IMR-90 (cell line): ENCODE measurements around the gene NKAIN2. TPM values are rescaled to one million over a fixed set of nuclear protein-coding genes. Genes with fewer than 3 reads are reported as not detected.

ENCODE experiments used
- ATAC-seq: fragments of 200-7000 bp; cut with Tn5 transposase; 2 replicates; pipeline ENCODE4 v1.9.1; 2020; ENCODE audit warnings: low read depth, mild to moderate bottlenecking, moderate library complexity
- BruUV-seq: library from RNA; stranded (reverse); fragments of 400-500 nt; replicated peaks from 2 replicates; lab custom pipeline; 2021; lab: Mats Ljungman, UMichigan
- CTCF ChIA-PET: fragments of 300-600 bp; formaldehyde crosslinking; extraction: SDS; loops from one replicate; lab custom pipeline; 2021; ENCODE audit warnings: antibody characterized with exemption; lab: Yijun Ruan, JAX
- POLR2A ChIA-PET: fragments of 300-600 bp; sonication (Branson Sonifier 250); formaldehyde crosslinking; loops from one replicate; lab custom pipeline; 2022; ENCODE audit warnings: antibody characterized with exemption; ENCODE audit not compliant: unreplicated experiment; lab: Charles Lee
- DNase-seq: peaks from one replicate; pipeline ENCODE4 v3.0.0; 2013
- H2AFZ ChIP-seq: replicated peaks from 2 replicates; pipeline ENCODE3; 2013; ENCODE audit warnings: low read length, mild to moderate bottlenecking; ENCODE audit not compliant: poor library complexity
- H2AK5ac ChIP-seq: 2 replicates; pipeline ENCODE4 v1.6.1; 2013; ENCODE audit warnings: low read depth, low read length, inconsistent platforms
- H2AK9ac ChIP-seq: replicated peaks from 2 replicates; pipeline ENCODE3; 2013; ENCODE audit warnings: mild to moderate bottlenecking, low read depth, low read length, moderate library complexity; ENCODE audit not compliant: poor library complexity
- H2BK120ac ChIP-seq: 2 replicates; pipeline ENCODE4 v1.6.1; 2013; ENCODE audit warnings: low read depth, low read length, inconsistent platforms
- H2BK15ac ChIP-seq: 3 replicates; pipeline ENCODE4 v1.6.1; 2013; ENCODE audit warnings: low read depth, low read length, inconsistent platforms
- H2BK20ac ChIP-seq: 2 replicates; pipeline ENCODE4 v1.6.1; 2013; ENCODE audit warnings: low read depth, mild to moderate bottlenecking, inconsistent platforms, low read length, moderate library complexity
- H2BK5ac ChIP-seq: 2 replicates; pipeline ENCODE4 v1.6.1; 2013; ENCODE audit warnings: mild to moderate bottlenecking, low read depth, low read length, inconsistent platforms; ENCODE audit not compliant: poor library complexity, severe bottlenecking
- H3K14ac ChIP-seq: replicated peaks from 2 replicates; pipeline ENCODE4 v1.6.1; 2013; ENCODE audit warnings: low read depth, low read length, inconsistent platforms
- H3K18ac ChIP-seq: 2 replicates; pipeline ENCODE4 v1.6.1; 2013; ENCODE audit warnings: low read depth, low read length, control low read depth
- H3K23ac ChIP-seq: 2 replicates; pipeline ENCODE4 v1.6.1; 2013; ENCODE audit warnings: low read depth, low read length, inconsistent platforms
- H3K27ac ChIP-seq: 2 replicates; pipeline ENCODE4 v1.5.1; 2013; ENCODE audit warnings: mild to moderate bottlenecking, control low read depth, low read length; ENCODE audit not compliant: insufficient read depth
- H3K27me3 ChIP-seq: 2 replicates; pipeline ENCODE4 v1.6.1; 2013; ENCODE audit warnings: low read length; ENCODE audit not compliant: control insufficient read depth, insufficient read depth
- H3K36me3 ChIP-seq: 2 replicates; pipeline ENCODE4 v1.6.1; 2013; ENCODE audit warnings: low read length, mixed read lengths; ENCODE audit not compliant: control insufficient read depth, insufficient read depth
- H3K4ac ChIP-seq: 2 replicates; pipeline ENCODE4 v1.6.1; 2013; ENCODE audit warnings: low read depth, low read length, inconsistent platforms
- H3K4me1 ChIP-seq: 2 replicates; pipeline ENCODE4 v1.6.1; 2013; ENCODE audit warnings: low read length, mixed read lengths; ENCODE audit not compliant: control insufficient read depth, insufficient read depth
- H3K4me2 ChIP-seq: 2 replicates; pipeline ENCODE4 v1.6.1; 2013; ENCODE audit warnings: low read depth, mild to moderate bottlenecking, control low read depth, low read length, moderate library complexity
- H3K4me3 ChIP-seq: 2 replicates; pipeline ENCODE4 v1.5.1; 2013; ENCODE audit warnings: low read depth, mild to moderate bottlenecking, control low read depth, low read length, moderate library complexity; ENCODE audit not compliant: insufficient read depth
- H3K56ac ChIP-seq: 2 replicates; pipeline ENCODE4 v1.6.1; 2013; ENCODE audit warnings: low read length, inconsistent platforms; ENCODE audit not compliant: insufficient read depth; ENCODE audit errors: extremely low read depth
- H3K79me1 ChIP-seq, 2 experiments: 2 replicates each; pipeline ENCODE4 v1.6.1; 2013; ENCODE audit warnings: low read length in 2 of 2, inconsistent platforms in 1 of 2, low read depth in 1 of 2
- H3K9ac ChIP-seq: 2 replicates; pipeline ENCODE4 v1.6.1; 2013; ENCODE audit warnings: low read depth, low read length, control low read depth
- H3K9me1 ChIP-seq: 2 replicates; pipeline ENCODE4 v1.6.1; 2013; ENCODE audit warnings: low read length, inconsistent platforms; ENCODE audit not compliant: insufficient read depth
- H3K9me3 ChIP-seq: 2 replicates; pipeline ENCODE4 v1.6.1; 2013; ENCODE audit warnings: low read length; ENCODE audit not compliant: control insufficient read depth, insufficient read depth
- H4K20me1 ChIP-seq: 2 replicates; pipeline ENCODE4 v1.6.1; 2013; ENCODE audit warnings: low read length, inconsistent platforms; ENCODE audit not compliant: insufficient read depth
- H4K5ac ChIP-seq: 2 replicates; pipeline ENCODE4 v1.6.1; 2013; ENCODE audit warnings: mild to moderate bottlenecking, low read depth, low read length, control low read depth
- H4K8ac ChIP-seq, 2 experiments: 2 replicates each; pipeline ENCODE4 v1.6.1; 2013; ENCODE audit warnings: low read depth in 2 of 2, low read length in 2 of 2, control low read depth in 1 of 2, inconsistent platforms in 1 of 2
- H4K91ac ChIP-seq: 2 replicates; pipeline ENCODE4 v1.6.1; 2013; ENCODE audit warnings: low read depth, low read length, inconsistent platforms; ENCODE audit not compliant: insufficient read depth
- BHLHE40 ChIP-seq: fragments of 150-350 bp; IDR thresholded peaks from 2 replicates; pipeline ENCODE4 v1.6.1; 2016; ENCODE audit warnings: mild to moderate bottlenecking, low read depth, low read length
- CEBPB ChIP-seq: IDR thresholded peaks from 2 replicates; pipeline ENCODE4 v1.6.1; 2012; ENCODE audit warnings: low read depth, low read length, improper control_type of control experiment
- CHD1 ChIP-seq: IDR thresholded peaks from 2 replicates; pipeline ENCODE4 v1.6.1; 2012; ENCODE audit warnings: low read depth, low read length, improper control_type of control experiment
- CTCF ChIP-seq: conservative IDR thresholded peaks from 2 replicates; pipeline ENCODE4 v1.5.1; 2012; ENCODE audit warnings: mild to moderate bottlenecking, low read depth, low read length, improper control_type of control experiment
- FOS ChIP-seq: fragments of 150-350 bp; IDR thresholded peaks from 2 replicates; pipeline ENCODE4 v1.6.1; 2016; ENCODE audit warnings: low read depth, low read length
- MAFK ChIP-seq: IDR thresholded peaks from 2 replicates; pipeline ENCODE4 v1.6.1; 2012; ENCODE audit warnings: low read depth, low read length, improper control_type of control experiment
- MAZ ChIP-seq: IDR thresholded peaks from 2 replicates; pipeline ENCODE4 v1.6.1; 2012; ENCODE audit warnings: low read depth, mild to moderate bottlenecking, low read length, improper control_type of control experiment, moderate library complexity, borderline replicate concordance
- MXI1 ChIP-seq: IDR thresholded peaks from 2 replicates; pipeline ENCODE4 v1.6.1; 2012; ENCODE audit warnings: low read depth, mild to moderate bottlenecking, low read length, moderate library complexity, borderline replicate concordance
- NFE2L2 ChIP-seq: fragments of 150-350 bp; IDR thresholded peaks from 2 replicates; pipeline ENCODE4 v1.6.1; 2016; ENCODE audit warnings: low read depth, mild to moderate bottlenecking, low read length
- POLR2A ChIP-seq: IDR thresholded peaks from 2 replicates; pipeline ENCODE4 v1.6.1; 2012; ENCODE audit warnings: mild to moderate bottlenecking, low read depth, low read length
- RAD21 ChIP-seq: IDR thresholded peaks from 2 replicates; pipeline ENCODE4 v1.6.1; 2012; ENCODE audit warnings: low read length, improper control_type of control experiment
- RCOR1 ChIP-seq: IDR thresholded peaks from 2 replicates; pipeline ENCODE4 v1.6.1; 2012; ENCODE audit warnings: mild to moderate bottlenecking, low read length, improper control_type of control experiment; ENCODE audit not compliant: insufficient replicate concordance
- RFX5 ChIP-seq: IDR thresholded peaks from 2 replicates; pipeline ENCODE4 v1.8.0; 2012; ENCODE audit warnings: low read depth, mild to moderate bottlenecking, low read length, moderate library complexity
- SMC3 ChIP-seq: fragments of 150-350 bp; IDR thresholded peaks from 2 replicates; pipeline ENCODE4 v1.6.1; 2016; ENCODE audit warnings: low read depth, mild to moderate bottlenecking, antibody characterized with exemption, low read length, moderate library complexity
- WGBS, 2 experiments: methylation state at CpG; one replicate each; pipeline versions ENCODE4 v1.1.5 to v1.1.7; 2013; ENCODE audit warnings: missing lambda C conversion rate in 2 of 2; ENCODE audit not compliant: insufficient read length in 1 of 2; ENCODE audit errors: extremely low coverage in 2 of 2; 5-methylcytosine and 5-hydroxymethylcytosine counted together
- dilution Hi-C: fragments of 300-500 bp; cut with HindIII; formaldehyde crosslinking; loops from one replicate; pipeline ENCODE4 v1.14.3; 2018; ENCODE audit warnings: low sequenced_read_pairs; ENCODE audit not compliant: unreplicated experiment
- in situ Hi-C: fragments of 300-500 bp; cut with MboI; formaldehyde crosslinking; loops from 3 replicates; pipeline ENCODE4 v1.14.3; 2019; ENCODE audit warnings: low sequenced_read_pairs, inconsistent platforms, mixed read lengths
- intact Hi-C: fragments of 100-400 bp; cut with micrococcal nuclease; formaldehyde crosslinking; loops from 2 replicates; pipeline ENCODE4 v1.10.0; 2022
- polyA plus RNA-seq, 3 experiments: library from polyadenylated mRNA; depleted of rRNA; stranded (reverse); fragments of >200 nt; gene quantifications; 2 replicates each; pipeline ENCODE4 v1.2.3, GENCODE V29; 2012; ENCODE audit warnings: low replicate concordance in 1 of 3
- total RNA-seq: library from RNA; depleted of rRNA; stranded (reverse); fragments of >200 nt; gene quantifications from 2 replicates; pipeline ENCODE4 v1.2.3, GENCODE V29; 2012

The NKAIN2 gene
- total and polyA plus RNA-seq, 2 of the 4 experiments (the other 2 are of a cell fraction), result not detected

- Histone ChIP-seq H3K4me1 (no peaks in the 10 kb centered on the region), H2AFZ (no peak overlapping the region), H4K20me1 (no peaks in the 10 kb centered on the region), H3K18ac (no peak overlapping the region), H4K91ac (no peak overlapping the region), H2AK9ac (no peak overlapping the region), H4K5ac (no peak overlapping the region), H3K4me3 (no peak overlapping the region), H2BK15ac (no peak overlapping the region), H3K9me3 (no peaks in the 10 kb centered on the region), H3K14ac (no peak overlapping the region), H3K9ac (no peak overlapping the region), H3K4ac (no peak overlapping the region), H2BK20ac (no peak overlapping the region), H3K9me1 (no peaks in the 10 kb centered on the region), H3K4me2 (no peak overlapping the region), H2BK5ac (no peak overlapping the region), H3K27ac (no peak overlapping the region), H3K56ac (no peak overlapping the region), H3K27me3 (no peaks in the 10 kb centered on the region), H3K79me1 (no peaks in the 10 kb centered on the region), H3K36me3 (no peaks in the 10 kb centered on the region), H2BK120ac (no peak overlapping the region), H4K8ac (no peak overlapping the region), H2AK5ac (no peak overlapping the region), H3K23ac (no peak overlapping the region)
- POLR2A ChIA-PET, result no interaction called here
- ATAC-seq, result no peak
- dilution Hi-C loops (no loop called here), intact Hi-C loops (no loop called here), in situ Hi-C loops (no loop called here)
- CTCF ChIA-PET, result no interaction called here
- TF ChIP-seq RFX5 (no peak), MAZ (no peak), CHD1 (no peak), NFE2L2 (no peak), RCOR1 (no peak), POLR2A (no peak), RAD21 (no peak), MXI1 (no peak), CEBPB (no peak), CTCF (no peak), BHLHE40 (no peak), SMC3 (no peak), MAFK (no peak), FOS (no peak)
- WGBS, 2 experiments, result no CpG with 5 or more reads among the region's 2 CpGs
- no peak for DNase-seq
- BruUV-seq, result no TSS peak
Measured at GRCh38 chr6:124812067-124812466, 1008.4 kb downstream of the NKAIN2 start.
